Frontal cortex (tissue), 4 donors: ENCODE measurements around the gene SPRY4. TPM values are rescaled to one million over a fixed set of nuclear protein-coding genes. Genes with fewer than 3 reads are reported as not detected.

Experiments used
- DNase-seq, 2 donors: peaks; one replicate each; pipeline ENCODE4 v3.0.0; 2012; ENCODE audit warnings: low spot score in 2 of 2
- FAIRE-seq: peaks from 2 replicates; lab custom pipeline; 2012; peaks lifted over from hg19 to GRCh38; lab: Jason Lieb, UNC
- total RNA-seq: library from RNA; depleted of rRNA; stranded (reverse); fragments of >200 nt; gene quantifications from one replicate; pipeline ENCODE4 v1.2.3, GENCODE V29; 2014
- donor health status: control.
- donor health status: control.
- donor health status: control.

SPRY4 gene
- total RNA-seq, 1 donor from 2014 or later = 4.5 TPM

DNA sequence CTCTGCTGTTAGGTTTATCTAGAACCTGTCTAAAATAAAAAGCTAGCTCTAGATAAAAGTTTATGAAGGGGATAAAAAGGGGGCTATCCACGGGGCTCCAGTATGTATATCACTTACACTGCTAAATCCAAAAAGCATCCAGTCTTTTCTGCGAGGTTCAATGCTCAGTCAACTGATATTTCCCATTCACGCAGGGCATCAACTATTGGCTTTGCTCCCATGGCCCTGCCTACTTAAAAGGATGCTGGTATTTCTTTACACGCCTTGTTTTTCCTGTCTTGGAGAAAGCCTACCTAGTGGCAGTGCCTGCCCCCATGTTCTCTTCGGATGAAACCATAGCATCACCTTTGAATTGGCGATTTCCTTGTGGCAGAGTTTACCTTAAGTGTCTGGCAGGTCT lies 8.1 kb downstream of the SPRY4 start:
- no peak for DNase-seq
- FAIRE-seq = no peak

GRCh38 chr5:142316051-142316450 lies 8.8 kb downstream of the SPRY4 start:
- DNase-seq (no peak), FAIRE-seq (no peak)

DNA sequence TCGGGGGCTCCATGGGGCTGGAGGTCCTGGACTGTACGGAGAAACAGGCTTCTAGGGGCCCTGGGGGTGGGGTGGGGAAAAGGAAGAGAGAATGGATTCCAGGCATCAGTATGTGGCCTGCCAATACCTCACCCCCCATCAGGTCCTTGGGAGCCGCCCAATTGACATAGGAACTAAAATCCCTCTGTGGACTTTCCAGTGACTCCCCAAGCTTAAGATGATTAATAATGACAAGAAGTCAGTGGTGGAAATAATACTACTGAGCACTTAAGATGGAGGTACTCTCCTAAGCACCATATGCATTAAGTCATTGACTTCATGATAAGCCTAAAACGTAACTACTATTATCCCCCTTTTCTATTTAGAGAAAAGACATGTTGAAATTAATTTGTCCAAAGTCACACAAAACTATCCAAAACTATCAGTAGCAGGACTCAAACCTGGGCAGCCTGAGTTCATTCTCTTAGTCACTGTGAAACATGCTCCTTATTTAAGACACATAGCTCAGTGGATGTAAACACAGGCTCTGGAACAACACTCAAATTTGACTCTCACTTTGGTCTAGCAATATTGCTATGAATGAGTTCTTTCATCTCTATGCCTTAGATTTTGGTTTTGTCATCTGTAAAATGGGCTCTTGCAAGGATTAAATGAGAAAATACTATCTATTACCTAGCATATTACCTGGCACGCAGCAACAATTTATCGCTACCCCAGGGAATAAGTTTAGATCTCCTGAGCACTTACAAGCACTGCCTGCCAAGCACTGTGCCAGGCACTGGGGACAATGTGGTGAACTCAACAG lies 9.5 kb downstream of the SPRY4 start:
- no peak for FAIRE-seq
- no peak for DNase-seq

- DNase-seq (no peak), FAIRE-seq (no peak)
Observed at GRCh38 chr5:142314606-142315005, 10.2 kb downstream of the SPRY4 start.

DNA sequence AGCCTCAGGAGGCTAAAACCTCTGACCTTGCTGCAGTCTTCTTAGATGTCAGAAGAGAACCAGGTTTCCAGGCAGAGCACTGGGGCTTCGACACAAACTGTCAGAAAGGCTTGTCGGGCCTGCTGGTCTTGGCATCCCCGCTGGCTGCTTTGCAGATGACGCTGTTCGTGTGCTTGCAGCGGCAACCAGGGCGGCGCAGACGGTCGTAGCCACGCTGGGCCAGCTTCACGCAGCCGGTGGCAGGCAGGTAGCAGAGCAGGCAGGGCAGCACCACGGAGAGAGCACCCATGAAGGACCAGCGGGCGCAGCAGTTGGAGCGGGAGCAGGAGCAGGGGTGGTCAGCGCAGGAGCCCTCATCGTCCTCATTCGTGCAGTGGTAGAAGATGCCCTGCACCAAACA lies 10.7 kb downstream of the SPRY4 start:
- DNase-seq = no peak
- no peak for FAIRE-seq

- FAIRE-seq = no peak
Observed at GRCh38 chr5:142313682-142314081, 11.1 kb downstream of the SPRY4 start.

DNA sequence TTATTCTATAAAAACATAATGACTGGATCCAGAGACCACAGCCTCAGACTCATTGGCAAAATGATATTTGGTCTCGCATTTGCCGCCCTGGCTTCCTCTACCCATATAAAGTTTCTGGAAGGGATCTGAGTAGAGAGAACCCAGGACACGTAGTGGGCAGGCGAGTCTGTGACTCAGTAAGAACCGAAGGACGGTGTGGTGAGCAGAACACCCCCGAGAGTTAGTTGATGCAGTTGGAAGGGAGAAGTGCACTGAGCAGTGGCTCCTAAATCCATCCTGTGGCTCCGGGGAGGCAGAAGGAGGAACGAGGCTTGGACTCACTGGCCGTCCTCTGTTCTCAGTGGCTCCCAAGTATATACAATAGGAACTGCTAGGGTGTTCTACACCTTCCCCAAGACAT lies 11.5 kb downstream of the SPRY4 start:
- no peak for FAIRE-seq
- no peak for DNase-seq

More at GRCh38 chr5:142313682-142314081, 11.1 kb downstream of the SPRY4 start:
- no peak for DNase-seq

DNA sequence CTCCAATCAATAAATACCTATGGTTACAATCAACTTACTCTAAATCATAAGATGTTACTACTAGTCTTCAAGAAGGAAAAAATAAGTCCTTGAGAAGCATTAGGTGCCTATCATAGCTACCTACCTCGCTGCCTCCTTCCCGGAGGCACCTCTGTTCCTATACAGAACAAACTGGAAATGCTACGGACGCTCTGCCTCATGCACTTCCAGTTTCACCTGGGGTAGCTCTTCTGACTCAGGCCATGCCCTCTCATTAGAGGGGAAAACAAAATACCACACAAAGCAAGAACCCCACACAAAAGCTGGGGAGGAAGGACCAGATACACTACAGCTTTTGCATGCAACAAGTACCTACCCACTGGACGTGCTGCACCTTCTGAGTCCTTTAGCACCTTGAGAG lies 12.4 kb downstream of the SPRY4 start:
- no peak for FAIRE-seq

GRCh38 chr5:142311725-142312124 lies 13.1 kb downstream of the SPRY4 start:
- FAIRE-seq (no peak), DNase-seq (no peak)

More for the DNA sequence above, 12.4 kb downstream of the SPRY4 start:
- DNase-seq = no peak

DNA sequence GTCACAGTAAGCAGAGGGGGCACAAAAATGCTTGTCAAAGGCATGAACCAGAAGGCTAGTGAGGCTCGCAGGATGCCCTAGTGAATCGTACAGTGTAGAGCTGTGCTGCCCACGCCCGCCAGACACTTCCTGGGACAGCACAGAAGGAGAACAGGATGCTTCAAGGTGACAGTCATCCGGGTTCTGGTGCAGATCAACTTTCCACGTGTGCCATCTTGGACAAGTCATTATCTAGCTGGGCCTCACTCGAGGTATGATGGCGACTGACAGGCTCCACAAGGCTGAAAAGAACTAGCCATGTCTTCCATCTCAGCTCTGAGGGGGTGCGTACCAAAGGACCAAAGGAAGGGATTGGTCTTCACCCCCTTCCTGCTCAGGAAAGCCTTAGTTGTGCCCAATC lies 14.0 kb downstream of the SPRY4 start:
- FAIRE-seq = no peak

GRCh38 chr5:142309747-142310318 lies 15.0 kb downstream of the SPRY4 start:
- DNase-seq (no peak), FAIRE-seq (no peak)

More for the DNA sequence above, 14.0 kb downstream of the SPRY4 start:
- DNase-seq = no peak

DNA sequence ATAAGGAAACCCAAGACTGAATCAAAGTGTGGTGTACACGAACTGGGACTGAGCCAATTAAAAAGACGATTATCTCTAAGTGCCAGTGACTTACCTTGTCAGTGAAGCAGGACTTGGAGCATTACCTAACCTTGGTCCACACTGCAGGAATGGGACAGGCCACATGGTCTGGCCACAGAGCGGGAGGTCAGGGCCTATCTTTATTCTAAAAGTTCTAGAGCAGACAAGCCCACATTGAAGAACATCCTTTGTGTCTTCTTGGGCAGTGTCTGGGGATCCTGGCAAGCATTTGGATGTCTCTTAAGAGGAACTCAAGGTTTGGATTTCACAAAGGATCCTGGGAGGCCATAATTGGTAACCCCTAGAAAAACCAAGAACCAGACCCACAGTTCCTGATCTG lies 16.5 kb downstream of the SPRY4 start:
- no peak for FAIRE-seq
- DNase-seq = no peak

DNA sequence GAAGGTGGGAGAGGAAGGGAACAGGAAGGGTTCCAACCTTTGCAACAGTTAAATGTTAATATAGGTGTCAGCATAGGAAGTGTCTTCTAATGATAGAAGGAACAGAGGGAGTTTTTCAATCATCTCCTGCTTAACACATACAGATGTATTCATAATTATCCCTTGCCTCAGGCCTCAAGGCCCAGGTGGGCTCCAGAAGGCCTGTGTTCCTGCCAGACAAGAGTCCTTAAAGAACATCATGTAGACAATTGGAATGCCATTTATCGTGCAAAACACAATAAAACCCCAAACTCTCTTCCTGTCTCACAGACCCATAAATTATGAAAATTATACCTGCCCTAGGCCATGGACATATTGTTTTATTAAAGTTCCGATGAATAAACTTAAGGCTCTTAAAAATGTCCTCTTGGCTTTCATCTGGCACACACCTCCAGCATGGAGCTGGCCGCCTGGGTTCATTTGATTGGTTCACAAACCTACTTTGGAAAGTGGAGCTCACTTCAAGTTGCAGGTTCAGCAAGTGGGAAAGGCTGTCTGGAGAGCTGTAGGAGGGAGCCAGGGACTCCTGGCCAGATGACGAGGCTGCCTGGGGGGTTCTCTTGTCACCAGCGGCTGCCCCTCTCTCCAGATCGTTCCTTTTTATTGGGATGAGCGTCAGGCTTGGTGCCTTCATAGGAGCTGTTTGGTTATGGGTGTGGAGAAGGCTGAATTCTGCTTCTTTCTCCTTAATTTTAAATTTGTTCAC lies 17.5 kb downstream of the SPRY4 start:
- FAIRE-seq (no peak), DNase-seq (no peak)

- DNase-seq (no peak), FAIRE-seq (no peak)
Observed at GRCh38 chr5:142306077-142306502, 18.7 kb downstream of the SPRY4 start.

DNA sequence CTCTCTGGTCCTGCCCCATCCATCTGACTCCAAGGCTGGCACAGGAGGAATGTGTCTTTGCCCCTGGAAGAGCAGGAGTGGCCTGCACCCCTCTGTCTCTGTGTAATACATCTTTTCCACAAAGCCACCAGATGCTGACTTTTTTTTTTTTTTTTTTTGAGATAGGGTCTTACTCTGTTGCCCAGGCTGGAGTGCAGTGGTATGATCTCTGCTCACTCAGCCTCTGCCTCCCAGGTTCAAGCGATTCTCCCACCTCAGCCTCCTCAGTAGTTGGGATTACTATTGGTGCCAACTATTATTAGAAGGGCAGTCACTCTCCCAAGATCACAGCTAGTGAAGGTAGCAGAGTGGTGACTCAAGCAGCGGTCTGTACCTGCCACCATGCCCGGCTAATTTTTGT lies 19.6 kb downstream of the SPRY4 start:
- DNase-seq (no peak), FAIRE-seq (no peak)

- DNase-seq = no peak
- no peak for FAIRE-seq
Observed at GRCh38 chr5:142304013-142304701, 20.7 kb downstream of the SPRY4 start.

- DNase-seq = no peak
- no peak for FAIRE-seq
Observed at GRCh38 chr5:142303565-142303964, 21.3 kb downstream of the SPRY4 start.

GRCh38 chr5:142301540-142301939 lies 23.3 kb downstream of the SPRY4 start:
- FAIRE-seq (no peak), DNase-seq (no peak)

DNA sequence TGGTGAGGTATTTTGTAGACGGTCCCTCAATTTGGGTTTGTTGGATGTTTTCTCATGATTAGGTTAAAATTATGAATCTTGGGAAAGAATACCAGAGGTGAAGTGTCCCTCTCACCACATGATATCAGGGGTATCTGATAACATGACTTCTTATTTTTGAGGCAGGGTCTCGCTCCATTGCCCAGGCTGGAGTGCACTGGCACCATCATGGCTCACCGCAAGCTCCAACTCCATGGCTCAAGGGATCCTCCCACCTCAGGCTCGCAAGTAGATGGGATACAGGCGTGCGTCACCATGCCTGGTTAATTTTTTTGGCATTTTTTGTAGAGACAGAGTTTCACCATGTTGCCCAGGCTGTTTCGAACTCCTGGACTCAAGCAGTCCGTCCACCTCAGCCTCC lies 24.1 kb downstream of the SPRY4 start:
- no peak for FAIRE-seq
- DNase-seq = no peak

GRCh38 chr5:142298789-142299188 lies 26.0 kb downstream of the SPRY4 start:
- DNase-seq (no peak), FAIRE-seq (no peak)
